Small intestine (tissue), 7 donors: ENCODE measurements around the gene HDAC9. TPM values are rescaled to one million over a fixed set of nuclear protein-coding genes. Genes with fewer than 3 reads are reported as not detected.

Experiments
- DNase-seq, 2 donors: peaks; one replicate each; pipeline versions ENCODE4 v3.0.0 to v3.0.0-alpha.2; 2013
- FAIRE-seq: peaks from 2 replicates; lab custom pipeline; 2012; peaks lifted over from hg19 to GRCh38; lab: Jason Lieb, UNC
- H3K27ac ChIP-seq, 3 donors: one replicate each; pipeline ENCODE4 v1.5.1; 2013; ENCODE audit warnings: low read length in 2 of 3, mild to moderate bottlenecking in 2 of 3, control low read depth in 1 of 3, inconsistent platforms in 1 of 3, low read depth in 1 of 3, moderate library complexity in 1 of 3
- H3K27me3 ChIP-seq, 3 donors: one replicate each; pipeline ENCODE4 v1.6.1; 2013; ENCODE audit warnings: low read length in 3 of 3, inconsistent platforms in 1 of 3; ENCODE audit not compliant: control insufficient read depth in 3 of 3, insufficient read depth in 3 of 3
- H3K36me3 ChIP-seq, 3 donors: one replicate each; pipeline ENCODE4 v1.6.1; 2013; ENCODE audit warnings: low read length in 3 of 3, inconsistent platforms in 1 of 3, low read depth in 1 of 3, mild to moderate bottlenecking in 1 of 3, moderate library complexity in 1 of 3; ENCODE audit not compliant: control insufficient read depth in 3 of 3, insufficient read depth in 2 of 3
- H3K4me1 ChIP-seq, 3 donors: one replicate each; pipeline ENCODE4 v1.6.1; 2013; ENCODE audit warnings: low read length in 2 of 3, inconsistent platforms in 1 of 3, low read depth in 1 of 3, mild to moderate bottlenecking in 1 of 3, moderate library complexity in 1 of 3; ENCODE audit not compliant: control insufficient read depth in 3 of 3, insufficient read depth in 2 of 3
- H3K4me3 ChIP-seq, 3 donors: one replicate each; pipeline ENCODE4 v1.5.1; 2013; ENCODE audit warnings: low read length in 3 of 3, control low read depth in 1 of 3, inconsistent platforms in 1 of 3, low read depth in 1 of 3, mild to moderate bottlenecking in 1 of 3, moderate library complexity in 1 of 3
- H3K9me3 ChIP-seq, 2 donors: one replicate each; pipeline ENCODE4 v1.6.1; 2013; ENCODE audit warnings: low read depth in 1 of 2, low read length in 1 of 2; ENCODE audit not compliant: control insufficient read depth in 2 of 2, insufficient read depth in 1 of 2
- WGBS, 3 donors: extraction: QIAGEN DNeasy Blood & Tissue Kit; methylation state at CpG; one replicate each; pipeline ENCODE4 v1.1.7; 2013; 5-methylcytosine and 5-hydroxymethylcytosine counted together
- polyA plus RNA-seq, 4 donors: library from polyadenylated mRNA; stranded (reverse) in 3 of 4; unstranded in 1 of 4; fragments of 200-250 nt in 3 of 4; fragments of 120-200 nt in 1 of 4; gene quantifications; one replicate each; pipeline versions ENCODE4 v1.2.1 to v1.2.3, GENCODE V29; 2013
- donor health status: healthy with polysubstance abuse.
- donor health status: control.
- donor health status: control.
- donor health status: Bipolar disorder and iron deficiency.
- donor health status: healthy.

The HDAC9 gene
- polyA plus RNA-seq, 4 donors: 2.2 to 2.7 (median 2.7) TPM; not detected in 1

GRCh38 chr7:18461785-18462467, 33.6 kb upstream of the HDAC9 start:
- H3K9me3 ChIP-seq: no peaks in the 10 kb centered on the region
- FAIRE-seq (no peak), DNase-seq (no peak)
- no peaks in the 10 kb centered on the region for H3K36me3 ChIP-seq
- no peaks in the 10 kb centered on the region for H3K27me3 ChIP-seq
- no peaks in the 10 kb centered on the region for H3K4me1 ChIP-seq
- 54 to 69% (median 60%) methylated on average over 3 of the region's 3 CpGs for WGBS, 3 donors
- no peak overlapping the region for H3K4me3 ChIP-seq
- H3K27ac ChIP-seq: no peak overlapping the region

DNA sequence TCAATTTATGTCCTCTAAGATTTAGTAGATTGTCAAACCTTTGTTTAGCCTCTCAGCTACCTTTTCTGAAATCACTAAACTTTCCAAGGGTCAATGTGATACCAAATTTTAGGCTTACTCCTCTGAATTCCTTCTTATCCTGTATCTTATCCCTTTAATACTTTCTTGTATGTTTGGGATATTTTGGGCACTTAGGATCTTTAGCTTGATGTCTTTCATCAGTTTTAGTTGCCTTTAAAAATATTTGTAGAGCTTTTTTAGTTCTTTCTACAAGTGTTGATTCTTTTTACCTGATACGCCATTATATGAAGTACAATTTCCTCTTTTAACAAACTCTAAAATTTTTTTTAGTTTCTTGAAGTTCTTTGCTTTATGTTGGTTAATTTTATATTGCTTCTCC, 30.7 kb upstream of the HDAC9 start:
- Histone ChIP-seq H3K4me3 (no peak overlapping the region), H3K36me3 (no peaks in the 10 kb centered on the region), H3K9me3 (no peaks in the 10 kb centered on the region), H3K4me1 (no peaks in the 10 kb centered on the region), H3K27ac (no peak overlapping the region), H3K27me3 (no peaks in the 10 kb centered on the region)
- WGBS, 3 donors: 87 to 95% (median 89%) methylated on average over 1 of the region's 1 CpG
- DNase-seq (no peak), FAIRE-seq (no peak)

GRCh38 chr7:18467011-18467410, 28.5 kb upstream of the HDAC9 start:
- no peaks in the 10 kb centered on the region for H3K36me3 ChIP-seq
- no peak for DNase-seq
- no peak overlapping the region for H3K4me3 ChIP-seq
- no peaks in the 10 kb centered on the region for H3K4me1 ChIP-seq
- H3K9me3 ChIP-seq: no peaks in the 10 kb centered on the region
- 81 to 90% (median 89%) methylated on average over 1 of the region's 1 CpG for WGBS, 3 donors
- no peak for FAIRE-seq
- no peaks in the 10 kb centered on the region for H3K27me3 ChIP-seq
- no peak overlapping the region for H3K27ac ChIP-seq

DNA sequence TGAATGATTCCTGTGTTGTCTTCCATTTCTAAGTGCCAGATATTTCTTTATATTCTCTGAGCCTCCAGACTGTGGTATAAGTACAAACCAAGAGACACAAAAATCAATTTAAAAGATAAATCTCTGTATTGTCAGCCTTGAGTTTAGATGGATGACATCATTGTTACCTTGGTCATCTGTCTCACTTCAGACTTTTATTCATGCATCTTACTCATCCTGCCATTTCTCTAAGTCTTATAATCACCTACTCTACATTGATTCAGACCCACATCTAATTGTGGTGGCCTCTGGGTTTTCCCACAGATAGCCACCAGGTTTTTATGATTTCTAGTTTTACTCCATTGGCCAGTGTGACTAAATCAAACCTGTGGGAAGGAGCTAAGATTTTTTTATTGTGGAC, 26.8 kb upstream of the HDAC9 start:
- Histone ChIP-seq H3K4me3 (no peak overlapping the region), H3K9me3 (no peaks in the 10 kb centered on the region), H3K36me3 (no peaks in the 10 kb centered on the region), H3K27me3 (no peaks in the 10 kb centered on the region), H3K27ac (no peak overlapping the region), H3K4me1 (no peaks in the 10 kb centered on the region)
- FAIRE-seq: no peak
- DNase-seq: no peak

GRCh38 chr7:18469316-18469715, 26.2 kb upstream of the HDAC9 start:
- 54 to 68% (median 54%) methylated on average over 1 of the region's 1 CpG for WGBS, 3 donors
- no peaks in the 10 kb centered on the region for H3K9me3 ChIP-seq
- no peaks in the 10 kb centered on the region for H3K4me1 ChIP-seq
- DNase-seq (no peak), FAIRE-seq (no peak)
- H3K27me3 ChIP-seq: no peaks in the 10 kb centered on the region
- H3K4me3 ChIP-seq: no peak overlapping the region
- no peak overlapping the region for H3K27ac ChIP-seq
- H3K36me3 ChIP-seq: no peaks in the 10 kb centered on the region

GRCh38 chr7:18471476-18472160, 23.9 kb upstream of the HDAC9 start:
- Histone ChIP-seq H3K4me3 (no peak overlapping the region), H3K36me3 (no peaks in the 10 kb centered on the region), H3K4me1 (no peaks in the 10 kb centered on the region), H3K27me3 (no peaks in the 10 kb centered on the region), H3K27ac (no peak overlapping the region), H3K9me3 (no peaks in the 10 kb centered on the region)
- DNase-seq (no peak), FAIRE-seq (no peak)

- Histone ChIP-seq H3K27me3 (no peaks in the 10 kb centered on the region), H3K4me3 (no peak overlapping the region), H3K27ac (no peak overlapping the region), H3K4me1 (no peaks in the 10 kb centered on the region), H3K9me3 (no peaks in the 10 kb centered on the region), H3K36me3 (no peaks in the 10 kb centered on the region)
- no peak for DNase-seq
- no peak for FAIRE-seq
- WGBS, 3 donors: 95 to 100% (median 96%) methylated on average over 2 of the region's 2 CpGs
These were observed 23.4 kb upstream of the HDAC9 start for GRCh38 chr7:18472161-18472483.

GRCh38 chr7:18473119-18473518, 22.4 kb upstream of the HDAC9 start:
- no peaks in the 10 kb centered on the region for H3K4me1 ChIP-seq
- no peak for FAIRE-seq
- H3K9me3 ChIP-seq: no peaks in the 10 kb centered on the region
- no peaks in the 10 kb centered on the region for H3K27me3 ChIP-seq
- no peak for DNase-seq
- H3K4me3 ChIP-seq: no peak overlapping the region
- no peaks in the 10 kb centered on the region for H3K36me3 ChIP-seq
- H3K27ac ChIP-seq: no peak overlapping the region
- WGBS, 3 donors: 89 to 97% (median 91%) methylated on average over 2 of the region's 2 CpGs

GRCh38 chr7:18474944-18475343, 20.6 kb upstream of the HDAC9 start:
- Histone ChIP-seq H3K27ac (no peak overlapping the region), H3K9me3 (no peaks in the 10 kb centered on the region), H3K36me3 (no peaks in the 10 kb centered on the region), H3K27me3 (no peaks in the 10 kb centered on the region), H3K4me3 (no peak overlapping the region), H3K4me1 (no peaks in the 10 kb centered on the region)
- DNase-seq: no peak
- 75 to 82% (median 78%) methylated on average over 1 of the region's 1 CpG for WGBS, 3 donors
- no peak for FAIRE-seq
